ENCODE data around the gene FRYL.

GRCh38 chr4:48708610-48709009 is 71.5 kb downstream of the FRYL start:
- TF ChIP-seq POLR2A (IDR thresholded peaks at IDR 0.05; ENCODE audit: low read depth), result no peak
- TF ChIP-seq CTCF (IDR thresholded peaks at IDR 0.05), result no peak
